GM18502 (cell line): ENCODE data around the gene NUDC.
A peak's percentile ranks its signal among the peaks of the same experiment; 100 is the strongest.
"Not testable (repeated sequence)": the region's sequence is repeated elsewhere in the genome, so short reads cannot be mapped to it uniquely, and the experiment has no call there.

ENCODE experiments used
- ATAC-seq: cut with Tn5 transposase; IDR thresholded peaks from one replicate; pipeline ENCODE4 v1.9.1; 2021; ENCODE audit warnings: mild to moderate bottlenecking; ENCODE audit not compliant: unreplicated experiment, poor library complexity

The NUDC gene

DNA sequence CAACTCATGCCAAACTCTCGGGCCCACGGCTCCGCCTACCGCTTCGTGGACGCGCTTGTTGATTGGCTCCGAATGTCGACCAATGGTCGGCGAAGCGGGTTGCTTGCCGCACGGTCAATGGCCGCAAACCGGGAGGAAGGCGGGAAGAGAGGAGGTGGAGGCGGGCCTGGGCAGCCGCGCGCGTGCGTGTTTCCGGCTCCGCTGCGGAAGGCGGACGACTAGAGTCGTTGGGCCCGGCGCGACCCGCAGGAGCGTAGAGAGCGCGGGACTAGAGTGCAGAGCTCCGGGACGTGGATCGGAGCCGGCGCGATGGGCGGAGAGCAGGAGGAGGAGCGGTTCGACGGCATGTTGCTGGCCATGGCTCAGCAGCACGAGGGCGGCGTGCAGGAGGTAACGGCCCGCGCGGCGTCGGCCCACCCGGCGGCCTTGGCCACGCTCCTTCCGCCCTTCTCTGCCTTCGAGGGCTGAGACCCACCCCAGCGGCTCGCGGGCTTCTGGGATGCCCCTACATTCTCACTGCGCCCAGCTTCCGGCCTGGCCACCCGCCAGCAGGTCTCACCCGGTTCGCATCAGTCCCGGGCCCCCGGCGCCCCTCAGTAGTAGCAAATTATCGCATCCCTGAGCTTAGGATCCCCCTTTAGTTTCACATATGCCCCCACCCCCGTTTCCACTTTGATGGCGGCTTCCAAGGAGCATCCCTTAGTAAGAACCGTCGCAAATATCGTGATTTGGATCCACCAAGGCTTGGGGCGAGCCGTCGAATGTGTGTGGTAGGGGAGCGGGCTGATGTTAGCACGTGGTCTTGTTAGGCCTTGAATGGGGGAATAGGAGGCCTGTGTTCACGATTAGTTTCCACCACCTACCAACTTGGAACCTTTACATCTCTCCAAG is at the start of gene NUDC:
TSS of gene NUDC (plus strand) at position 204 of the 891 bp plus-strand sequence. CDS start at position 310, 106 bp downstream.
- peak; percentile 97 for ATAC-seq

DNA sequence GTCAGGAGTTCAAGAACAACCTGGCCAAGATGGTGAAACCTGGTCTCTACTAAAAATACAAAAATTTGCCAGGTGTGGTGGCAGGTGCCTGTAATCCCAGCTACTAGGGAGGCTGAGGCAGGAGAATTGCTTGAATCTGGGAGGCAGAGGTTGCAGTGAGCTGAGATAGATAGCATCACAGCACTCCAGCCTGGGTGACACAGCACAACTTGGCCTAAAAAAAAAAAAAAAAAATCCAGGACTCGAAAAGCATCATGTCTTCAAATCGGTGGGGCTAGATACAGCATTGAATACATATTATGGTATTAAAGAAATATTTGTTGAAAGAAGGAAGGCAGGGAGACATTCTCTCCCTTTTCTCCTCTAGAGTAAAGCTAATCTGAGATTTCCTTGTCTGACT is 48.4 kb upstream of the NUDC start:
- not testable (repeated sequence) for ATAC-seq

DNA sequence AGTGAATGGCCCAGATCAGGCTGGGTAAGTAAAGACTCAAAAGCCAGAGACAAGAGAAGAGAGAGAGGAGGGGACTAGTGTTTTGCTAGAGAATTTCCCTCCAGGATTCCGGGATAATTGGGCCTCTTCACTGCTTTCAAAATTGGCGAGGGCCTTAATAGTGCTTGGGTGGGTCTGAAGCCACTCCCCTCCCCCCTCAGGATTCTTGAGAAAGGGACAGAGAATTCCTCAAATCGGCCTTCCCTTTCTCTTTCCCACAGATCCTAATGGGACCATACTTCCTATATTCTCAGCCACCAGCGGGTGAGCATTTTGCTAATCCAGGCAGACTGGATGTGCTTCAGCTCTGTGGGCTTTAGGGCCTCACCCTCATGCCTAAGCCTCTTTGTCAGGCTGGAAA is 46.6 kb upstream of the NUDC start:
- ATAC-seq, result no peak

DNA sequence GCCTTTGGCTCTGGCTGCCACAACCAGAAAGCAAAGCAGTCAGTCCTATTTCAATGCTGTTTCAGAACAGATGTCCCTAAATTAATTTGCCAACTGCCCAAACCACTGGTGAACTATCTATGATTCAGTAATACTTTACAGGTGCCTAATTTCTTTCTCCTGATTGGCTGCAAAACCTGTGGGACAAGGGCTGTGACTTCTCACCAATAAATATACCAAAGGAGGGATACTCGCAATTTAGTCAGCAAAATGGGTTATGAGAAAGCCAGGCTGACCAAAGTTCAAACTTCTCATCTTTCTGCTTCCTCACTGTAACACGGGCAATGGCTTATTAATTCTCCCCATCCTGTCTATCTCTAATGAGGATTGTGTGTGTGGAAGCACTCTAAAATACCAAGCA is 44.2 kb upstream of the NUDC start:
- no peak for ATAC-seq

DNA sequence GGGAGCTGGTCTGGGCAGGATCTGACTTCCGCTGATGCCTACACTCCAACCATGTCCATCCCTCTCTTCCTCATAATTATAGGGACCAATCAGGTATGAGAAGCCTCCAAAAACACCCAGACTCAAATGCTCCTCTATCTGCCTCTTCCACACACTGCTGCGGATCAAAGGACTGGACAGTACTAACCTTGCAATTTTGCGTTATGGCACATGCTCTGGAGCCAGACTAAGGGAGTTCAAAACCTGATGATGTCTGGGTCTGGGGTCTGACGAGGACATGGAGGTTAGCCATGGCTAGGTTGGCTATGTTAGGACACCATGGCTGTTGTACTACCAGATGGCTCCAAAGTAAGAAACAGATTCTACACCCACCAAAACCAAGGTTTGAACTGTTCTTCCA is 41.8 kb upstream of the NUDC start:
- no peak for ATAC-seq

DNA sequence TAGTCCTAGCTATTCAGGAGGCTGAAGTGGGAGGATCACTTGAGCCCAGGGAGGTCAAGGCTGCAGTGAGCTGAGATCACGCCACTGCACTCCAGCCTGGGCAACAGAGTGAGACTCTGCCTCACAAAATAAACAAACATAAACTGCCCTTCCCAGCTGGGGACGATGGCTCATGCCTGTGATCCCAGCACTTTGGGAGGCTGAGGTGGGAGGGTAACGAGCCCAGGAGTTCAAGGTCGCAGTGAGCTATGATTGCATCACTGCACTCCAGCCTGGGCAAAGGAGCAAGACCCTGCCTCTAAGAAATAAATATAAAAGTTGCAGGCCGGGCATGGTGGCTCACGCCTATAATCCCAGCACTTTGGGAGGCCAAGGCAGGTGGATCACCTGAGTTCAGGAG is 39.9 kb upstream of the NUDC start:
- ATAC-seq, result not testable (repeated sequence)

DNA sequence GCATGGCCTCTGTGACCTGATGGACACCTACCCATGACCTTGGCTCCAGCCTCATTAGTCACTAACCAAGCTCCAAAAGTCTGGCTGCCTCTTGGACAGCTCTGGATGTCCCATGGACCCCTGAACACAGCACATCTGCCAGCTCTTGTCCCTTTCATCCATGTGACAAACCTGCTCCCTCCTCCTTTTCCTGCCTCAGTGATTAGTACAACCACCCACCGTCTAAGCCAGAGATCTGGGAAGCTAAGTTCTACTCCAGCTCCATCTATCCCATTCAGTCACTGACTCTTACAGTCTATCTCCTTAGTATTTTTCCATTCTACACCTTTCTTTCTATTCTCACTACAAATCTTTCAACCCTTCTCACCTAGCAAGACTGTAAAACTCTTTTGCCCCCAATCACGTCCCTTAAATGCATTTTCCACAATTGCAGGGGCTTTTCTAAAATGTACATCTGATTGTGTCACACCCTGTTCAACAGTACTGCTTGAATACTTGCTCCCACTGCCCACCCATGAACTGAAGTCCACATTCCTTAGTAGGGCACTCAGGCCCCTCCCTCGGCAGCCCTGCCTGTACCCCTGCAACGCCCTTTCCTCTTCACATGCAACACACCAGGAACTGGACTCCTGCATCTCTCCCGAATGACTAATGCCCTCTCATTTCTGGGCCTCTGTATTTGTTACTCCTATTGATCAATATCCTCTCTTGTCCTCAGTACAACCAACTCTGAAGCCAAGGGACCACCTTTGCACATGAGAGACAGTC is 38.7 kb upstream of the NUDC start:
- ATAC-seq, result no peak

DNA sequence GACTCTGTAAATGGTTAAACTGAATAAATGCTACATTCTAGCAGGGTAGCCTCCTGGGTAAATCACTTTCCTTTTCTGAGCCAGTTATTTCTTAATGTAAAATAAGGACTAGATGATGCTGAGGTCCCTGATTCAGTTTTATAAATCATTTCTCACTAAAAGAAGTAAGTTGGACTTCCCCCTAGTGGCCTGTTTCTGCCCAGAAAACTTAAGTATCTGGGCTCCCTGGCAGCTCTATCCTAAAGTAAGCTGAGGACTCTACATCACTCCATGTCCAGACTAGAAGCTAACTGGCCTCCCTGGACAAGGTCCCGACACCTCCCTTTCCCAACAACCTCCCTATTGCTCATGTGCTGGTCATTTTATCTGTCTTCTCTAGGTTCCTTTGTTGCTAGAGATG is 34.4 kb upstream of the NUDC start:
- ATAC-seq, result no peak

DNA sequence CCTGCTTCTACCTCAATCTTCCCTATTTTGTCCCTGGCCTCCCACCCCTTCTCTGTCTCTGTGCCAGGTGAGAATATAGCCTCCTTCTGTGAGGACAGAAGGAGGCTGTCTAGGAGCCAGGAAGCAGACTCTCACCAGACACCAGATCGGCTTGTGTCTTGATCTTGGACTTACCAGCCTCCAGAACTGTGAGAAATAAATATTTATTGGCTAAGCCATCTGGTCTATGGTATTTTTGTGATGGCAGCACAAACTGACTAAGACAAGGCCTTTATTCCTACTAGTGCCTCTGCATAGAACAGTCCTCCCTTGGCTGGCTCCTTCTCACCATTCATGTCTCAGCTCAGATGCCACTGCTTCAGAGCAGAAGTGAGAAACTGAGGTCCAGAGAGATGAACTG is 33.3 kb upstream of the NUDC start:
- ATAC-seq, result no peak

DNA sequence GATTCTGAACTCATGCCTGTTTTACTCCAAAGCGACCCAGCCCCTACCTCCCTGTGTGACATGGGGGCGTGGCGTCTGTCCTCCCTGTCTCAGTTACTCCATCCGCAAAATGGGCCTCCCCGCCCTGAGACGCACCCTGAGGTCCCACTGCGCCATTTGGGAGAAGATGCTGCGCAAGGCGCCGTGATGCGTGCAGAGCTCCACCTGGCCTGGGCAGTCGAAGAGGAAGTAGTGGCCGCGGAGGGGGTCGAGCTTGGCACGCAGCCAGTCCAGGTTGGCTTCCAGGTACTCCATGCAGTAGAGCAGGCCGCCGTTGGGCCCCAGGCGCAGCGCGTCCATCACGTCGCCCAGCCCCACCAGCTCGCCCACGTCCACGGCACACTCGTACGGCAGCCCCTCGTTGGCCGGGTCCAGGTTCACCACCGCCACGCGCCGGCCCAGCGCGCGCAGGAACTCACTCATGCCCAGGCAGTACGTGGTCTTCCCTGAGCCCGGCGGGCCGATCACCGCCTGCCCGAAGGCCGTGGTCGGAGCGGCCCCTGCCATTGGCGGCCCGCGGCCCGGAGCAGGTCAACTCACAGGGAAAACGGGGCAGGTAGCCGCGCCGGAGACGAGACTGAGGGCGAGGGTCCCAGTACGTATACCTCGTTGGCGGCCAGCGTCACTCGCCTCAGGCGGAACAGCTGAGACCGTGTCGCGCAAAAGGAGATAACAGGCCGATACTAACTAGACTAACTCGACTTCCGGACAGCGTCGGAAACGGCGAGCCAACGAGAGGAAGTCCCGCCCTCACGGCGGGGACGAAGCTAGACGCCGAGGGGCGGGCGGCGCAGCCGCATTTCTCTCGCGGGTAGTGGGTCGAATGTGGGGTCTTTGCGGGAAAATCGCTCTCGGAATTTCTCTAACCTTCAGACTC is 31.7 kb upstream of the NUDC start, which contains the start of gene GPN2:
TSS of gene GPN2 (minus strand) at position 733 of the 916 bp plus-strand sequence. CDS start at position 546, 187 bp downstream.
- ATAC-seq, result peak; percentile 73

DNA sequence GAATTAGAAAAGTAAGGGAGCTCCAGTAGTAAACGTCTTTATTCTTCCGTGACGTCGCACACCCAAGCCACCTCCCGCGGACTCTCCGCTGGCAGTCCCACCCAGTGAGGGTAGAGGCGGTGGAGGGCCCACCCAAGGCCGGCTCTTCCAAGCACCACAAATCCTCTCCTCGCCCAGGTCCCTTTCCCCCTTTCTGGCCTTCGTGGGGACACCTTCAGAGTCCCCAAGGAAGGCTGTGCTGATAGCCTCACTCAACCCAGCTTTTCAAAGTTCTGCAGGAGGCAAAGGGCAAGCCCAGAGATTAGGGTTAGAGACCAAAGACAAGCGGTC is 31.1 kb upstream of the NUDC start:
- ATAC-seq, result peak; percentile 15

DNA sequence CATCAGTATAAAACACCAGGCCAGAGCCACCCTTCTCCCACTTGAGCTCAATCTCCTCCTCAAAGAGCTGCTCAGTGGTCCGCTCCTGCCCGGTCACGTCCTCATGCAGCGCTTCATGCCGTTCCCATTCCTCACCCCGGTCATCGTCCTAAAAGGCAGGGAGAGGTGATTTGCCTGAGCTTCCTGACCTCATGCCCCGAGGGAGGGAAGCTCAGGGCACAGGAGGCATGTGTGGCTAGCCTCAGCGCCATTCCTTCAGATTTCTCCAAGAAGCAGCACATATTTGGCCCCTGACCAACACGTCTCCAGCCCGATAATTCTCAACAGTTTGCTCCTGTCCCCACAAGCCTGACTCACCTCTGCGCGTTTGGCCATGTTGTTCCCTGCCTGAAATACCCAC is 27.3 kb upstream of the NUDC start:
- no peak for ATAC-seq

DNA sequence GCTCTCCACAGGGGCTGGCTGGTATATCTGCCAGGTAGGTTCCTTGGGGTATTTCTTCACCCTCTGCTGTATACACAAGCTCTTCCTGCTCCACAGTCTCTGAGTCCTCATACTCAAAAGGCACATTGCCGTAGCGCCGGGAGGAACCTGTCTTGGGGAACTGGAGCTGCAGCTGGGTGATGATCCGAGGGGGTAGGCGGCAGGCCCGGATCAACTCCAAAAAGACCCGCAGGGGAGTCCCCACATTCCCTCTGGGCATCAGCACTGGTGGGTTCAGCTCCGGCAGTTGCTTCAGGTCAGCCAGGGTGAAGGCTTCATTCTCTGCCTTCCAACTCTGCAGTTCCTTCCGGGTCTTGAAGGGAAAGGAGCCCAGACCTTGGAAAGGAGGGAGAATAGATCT is 24.2 kb upstream of the NUDC start:
- no peak for ATAC-seq

DNA sequence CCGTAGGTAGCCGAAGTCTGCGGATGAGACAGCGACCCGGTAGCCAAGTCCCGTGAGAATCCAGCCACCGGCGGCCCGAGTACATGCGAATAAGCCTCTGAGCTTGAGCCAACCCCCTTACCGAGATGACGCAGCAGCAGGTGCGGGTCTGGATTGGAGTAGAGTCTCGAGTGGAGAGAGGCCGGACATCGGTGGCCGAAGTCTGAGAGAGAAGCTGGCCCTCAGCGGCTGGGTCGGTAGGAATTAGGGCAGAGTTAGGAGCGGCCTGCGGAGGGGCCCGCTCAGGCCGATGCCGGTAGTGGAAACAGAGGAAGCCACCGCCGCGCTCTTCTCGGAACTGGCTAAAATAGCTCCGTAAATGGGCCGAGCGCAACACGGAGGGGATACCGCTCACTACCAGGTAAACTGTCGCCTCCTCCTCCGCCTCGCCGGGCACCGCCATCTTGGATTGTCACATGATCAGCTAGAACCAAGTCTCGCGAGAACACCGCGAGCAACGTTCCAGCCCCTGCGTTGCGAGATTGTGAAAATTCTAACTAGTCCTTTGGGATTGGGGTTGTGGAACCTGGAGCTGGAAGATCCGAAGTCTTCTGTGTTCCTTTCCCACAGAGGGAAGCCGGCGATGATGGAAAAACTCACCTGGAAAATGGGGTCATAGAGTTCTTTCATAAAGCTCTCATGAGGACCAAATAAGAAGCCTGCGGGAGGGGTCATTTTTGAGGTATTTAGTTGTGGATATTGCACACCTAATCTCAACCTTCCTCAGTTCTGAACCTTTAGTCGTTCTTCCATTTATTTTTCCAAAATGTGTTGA is 21.3 kb upstream of the NUDC start, which contains the start of gene GPATCH3:
TSS of gene GPATCH3 (minus strand) at position 467 of the 814 bp plus-strand sequence. CDS start at position 442, 25 bp downstream.
- peak; percentile 87 for ATAC-seq

DNA sequence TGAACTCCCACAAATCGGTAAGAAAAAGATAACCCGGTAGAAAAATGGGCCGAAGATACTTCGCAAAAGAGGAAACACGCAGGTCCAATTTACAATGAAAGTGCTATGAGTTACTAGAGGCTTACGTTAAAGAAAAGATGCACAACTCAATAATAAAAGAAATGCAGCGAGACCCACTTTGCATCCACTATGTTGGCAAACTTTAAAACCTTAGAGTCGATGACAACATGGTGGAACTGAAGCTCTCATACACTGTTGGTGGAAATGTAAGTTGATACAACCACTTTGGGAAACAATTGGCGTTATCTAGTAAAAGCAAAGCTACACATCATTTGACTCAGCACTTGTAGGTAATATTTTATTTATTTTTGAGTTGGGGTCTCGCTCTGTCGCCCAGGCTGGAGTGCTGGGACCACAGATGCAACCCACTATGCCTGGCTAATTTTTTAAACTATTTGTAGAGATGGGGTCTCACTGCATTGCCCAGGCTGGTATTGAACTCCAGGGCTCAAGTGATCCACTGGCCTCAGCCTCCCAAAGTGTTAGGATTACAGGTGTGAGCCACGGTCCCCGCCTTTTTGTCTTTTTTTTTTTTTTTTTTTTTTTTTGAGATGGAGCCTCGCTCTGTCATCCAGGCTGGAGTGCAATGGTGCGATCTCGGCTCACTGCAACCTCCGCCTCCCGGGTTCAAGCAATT is 20.6 kb upstream of the NUDC start:
- no peak for ATAC-seq

DNA sequence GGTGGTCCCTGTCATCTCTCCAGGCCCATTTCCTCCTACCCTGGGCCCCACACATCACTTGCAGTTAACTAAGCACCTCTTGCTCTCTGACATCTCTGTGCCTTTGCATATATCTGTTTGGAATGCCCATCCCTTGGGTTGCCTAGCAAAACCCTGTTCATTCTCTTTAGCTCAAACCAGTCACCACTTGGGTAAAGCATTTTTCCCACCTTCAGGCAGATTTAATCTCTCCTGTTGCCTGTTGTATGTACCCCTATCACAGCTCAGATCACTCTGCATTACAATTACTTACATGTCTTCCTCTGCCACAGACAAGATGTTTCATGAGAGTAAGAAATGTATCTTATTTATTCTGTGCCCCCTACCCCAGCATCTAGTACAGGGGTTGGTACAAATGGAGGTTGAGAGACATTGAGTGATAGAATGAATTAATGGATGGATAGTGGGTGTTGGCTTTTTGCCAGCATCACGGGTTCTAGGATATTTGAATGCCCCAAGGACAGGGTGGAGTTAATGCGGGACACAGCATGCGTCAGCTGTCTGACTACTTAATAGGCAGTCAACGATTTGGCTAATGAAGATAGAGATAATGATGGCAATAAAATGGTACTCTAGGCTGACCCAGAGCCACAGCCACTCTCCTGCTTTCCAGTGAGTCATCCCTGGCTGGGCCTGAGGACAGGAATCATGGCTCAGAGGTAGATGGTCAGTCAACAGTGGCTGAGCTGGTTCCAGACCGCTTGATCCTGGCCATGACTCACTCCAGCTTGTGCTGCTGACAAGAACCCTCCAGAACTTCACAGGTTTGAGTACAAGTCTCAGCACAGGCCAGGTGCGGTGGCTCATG is 14.2 kb upstream of the NUDC start:
- no peak for ATAC-seq

DNA sequence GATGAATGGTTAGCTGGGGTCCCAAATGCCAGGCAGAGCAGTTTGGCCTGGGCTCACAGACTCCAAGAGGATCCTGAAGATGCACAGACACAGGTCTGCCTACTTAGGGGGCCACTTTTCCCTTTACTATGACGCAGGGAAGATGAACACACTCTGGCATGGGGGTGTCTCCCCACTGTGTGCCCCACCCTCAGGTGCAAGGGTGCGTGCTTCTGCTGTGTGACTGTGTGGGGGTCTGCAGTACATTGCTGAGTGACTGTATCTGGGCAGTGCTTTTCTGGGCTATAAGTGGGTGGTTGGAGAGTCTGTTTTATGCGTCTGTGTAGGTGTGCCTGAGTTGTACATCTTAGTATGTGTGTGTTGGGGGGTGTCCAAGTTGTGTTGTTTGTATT is 11.6 kb upstream of the NUDC start:
- ATAC-seq, result no peak
